ENCODE data around the gene NKD2. TPM values are rescaled to one million over a fixed set of nuclear protein-coding genes. Genes with fewer than 3 reads are reported as not detected.

The NKD2 gene
- total and polyA plus RNA-seq, 7 experiments from 2014 or later = 4.8 TPM; not detected in 6

GRCh38 chr5:1017056-1017455 is 8.5 kb downstream of the NKD2 start:
- H3K9me3 Mint-ChIP-seq = no peaks in the 10 kb centered on the region
- Histone ChIP-seq H3K9me3 (ENCODE audit: control insufficient read depth in 2 of 3, low read length in 3 of 3) (no peaks in the 10 kb centered on the region), H3K27ac (ENCODE audit: low read depth, low read length) (no peak overlapping the region), H3K4me3 (ENCODE audit: low read length) (no peak overlapping the region), H3K36me3 (ENCODE audit: control insufficient read depth in 2 of 3, insufficient read depth in 3 of 3, low read length in 3 of 3) (no peaks in the 10 kb centered on the region), H3K4me1 (ENCODE audit: control insufficient read depth in 2 of 2, insufficient read depth in 2 of 2, low read length in 2 of 2) (no peaks in the 10 kb centered on the region), H3K27me3 (ENCODE audit: control insufficient read depth in 2 of 2, insufficient read depth in 2 of 2, low read length in 2 of 2) (no peaks in the 10 kb centered on the region)
- no peak overlapping the region for H3K4me3 Mint-ChIP-seq
- POLR2A ChIA-PET = no interaction called here
- no peak for ATAC-seq
- no peak overlapping the region for H3K27ac Mint-ChIP-seq
- no peaks in the 10 kb centered on the region for H3K4me1 Mint-ChIP-seq
- peaks cover 0 to 1% (median 0%) of the 10 kb centered on the region in 5 donors for H3K27me3 Mint-ChIP-seq
- DNase-seq = no peak
- H3K36me3 Mint-ChIP-seq = no peaks in the 10 kb centered on the region
- intact Hi-C loops (cut with micrococcal nuclease) = no loop called here
- CTCF ChIA-PET = interaction anchor here (1.5 kb wide), 1 partner anchor 9 kb away, joined by 3 read pairs; the partner anchor contains the start of gene NKD2

DNA sequence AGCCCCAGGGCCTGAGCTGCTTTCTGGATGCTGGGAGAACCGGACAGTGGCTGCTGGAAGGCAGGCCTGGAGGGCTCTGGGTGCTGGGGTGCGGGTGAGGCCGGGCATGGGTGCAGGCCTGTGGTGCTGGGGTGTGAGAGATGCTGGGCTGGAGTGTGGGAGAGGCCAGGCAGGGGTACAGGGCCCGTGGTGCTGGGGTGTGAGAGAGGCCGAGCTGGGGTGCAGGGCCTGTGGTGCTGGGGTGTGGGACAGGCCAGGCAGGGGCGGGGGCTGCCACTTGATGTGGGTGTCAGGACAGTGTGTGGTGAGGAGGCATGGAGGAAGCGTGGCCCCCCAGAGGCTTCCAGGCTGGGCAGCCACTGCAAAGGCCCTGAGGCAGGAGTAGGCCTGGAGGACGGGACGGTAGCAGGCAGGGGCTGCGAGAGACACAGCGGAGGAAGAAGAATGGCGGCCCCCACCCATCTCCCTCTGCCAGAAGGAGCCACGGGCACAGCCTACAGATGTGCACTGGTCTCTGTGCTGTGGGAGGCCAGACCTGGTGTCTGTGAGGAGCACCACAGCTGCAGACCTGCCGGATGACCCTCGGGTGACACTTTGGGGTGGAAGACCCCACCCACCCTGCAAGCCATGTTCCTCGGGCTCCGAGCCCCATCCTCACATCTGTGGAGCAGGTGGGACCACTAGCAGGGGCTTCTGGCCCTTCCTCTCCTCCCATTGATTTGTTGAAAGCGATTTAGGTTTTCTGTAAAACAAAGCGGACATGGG is 9.3 kb downstream of the NKD2 start:
- DNase-seq = no peak
- Histone ChIP-seq H3K36me3 (ENCODE audit: control insufficient read depth in 2 of 3, insufficient read depth in 3 of 3, low read length in 3 of 3) (no peaks in the 10 kb centered on the region), H3K4me3 (ENCODE audit: low read length) (no peak overlapping the region), H3K9me3 (ENCODE audit: control insufficient read depth in 2 of 3, low read length in 3 of 3) (no peaks in the 10 kb centered on the region), H3K4me1 (ENCODE audit: control insufficient read depth in 2 of 2, insufficient read depth in 2 of 2, low read length in 2 of 2) (no peaks in the 10 kb centered on the region), H3K27me3 (ENCODE audit: control insufficient read depth in 2 of 2, insufficient read depth in 2 of 2, low read length in 2 of 2) (no peaks in the 10 kb centered on the region), H3K27ac (ENCODE audit: low read depth, low read length) (no peak overlapping the region)
- Mint-ChIP-seq H3K4me1 (no peaks in the 10 kb centered on the region), H3K4me3 (no peak overlapping the region), H3K9me3 (no peaks in the 10 kb centered on the region), H3K27ac (no peak overlapping the region), H3K27me3 (no peaks in the 10 kb centered on the region), H3K36me3 (no peaks in the 10 kb centered on the region)
- CTCF ChIA-PET = no interaction called here
- intact Hi-C loops (cut with micrococcal nuclease) = no loop called here
- POLR2A ChIA-PET = no interaction called here
- peak; percentile 17 for ATAC-seq

DNA sequence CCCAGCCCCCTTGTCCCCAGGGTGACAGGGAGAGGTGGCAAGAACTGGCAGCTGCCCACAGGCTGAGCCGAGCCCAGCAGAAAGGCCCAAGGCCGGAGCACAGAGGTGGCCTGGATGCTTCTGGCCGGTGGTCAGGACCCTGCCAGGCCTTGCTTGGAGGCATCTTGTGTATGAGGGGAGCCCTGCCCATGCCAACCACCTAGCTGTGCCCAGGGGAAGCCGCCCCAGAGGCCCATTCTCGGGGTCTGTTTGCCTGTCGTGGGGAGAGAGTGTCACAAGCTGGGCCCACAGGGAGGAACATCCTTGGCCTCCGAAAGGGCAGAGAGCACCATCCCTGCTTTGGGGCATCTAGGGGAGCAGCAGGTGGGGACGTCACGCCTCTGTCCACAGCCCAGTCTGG is 10.0 kb downstream of the NKD2 start:
- H3K4me1 Mint-ChIP-seq = no peaks in the 10 kb centered on the region
- no peak overlapping the region for H3K4me3 ChIP-seq (ENCODE audit: low read length)
- H3K36me3 Mint-ChIP-seq = no peaks in the 10 kb centered on the region
- no peaks in the 10 kb centered on the region for H3K27me3 ChIP-seq (ENCODE audit: control insufficient read depth in 2 of 2, insufficient read depth in 2 of 2, low read length in 2 of 2)
- H3K36me3 ChIP-seq (ENCODE audit: control insufficient read depth in 2 of 3, insufficient read depth in 3 of 3, low read length in 3 of 3) = no peaks in the 10 kb centered on the region
- H3K4me1 ChIP-seq (ENCODE audit: control insufficient read depth in 2 of 2, insufficient read depth in 2 of 2, low read length in 2 of 2) = no peaks in the 10 kb centered on the region
- intact Hi-C loops (cut with micrococcal nuclease) = no loop called here
- no peak for ATAC-seq
- DNase-seq = no peak
- ChIA-PET CTCF (no interaction called here), POLR2A (no interaction called here)
- no peaks in the 10 kb centered on the region for H3K27me3 Mint-ChIP-seq
- no peak overlapping the region for H3K27ac ChIP-seq (ENCODE audit: low read depth, low read length)
- no peaks in the 10 kb centered on the region for H3K9me3 Mint-ChIP-seq
- H3K9me3 ChIP-seq (ENCODE audit: control insufficient read depth in 2 of 3, low read length in 3 of 3) = no peaks in the 10 kb centered on the region
- H3K27ac Mint-ChIP-seq = no peak overlapping the region
- no peak overlapping the region for H3K4me3 Mint-ChIP-seq

DNA sequence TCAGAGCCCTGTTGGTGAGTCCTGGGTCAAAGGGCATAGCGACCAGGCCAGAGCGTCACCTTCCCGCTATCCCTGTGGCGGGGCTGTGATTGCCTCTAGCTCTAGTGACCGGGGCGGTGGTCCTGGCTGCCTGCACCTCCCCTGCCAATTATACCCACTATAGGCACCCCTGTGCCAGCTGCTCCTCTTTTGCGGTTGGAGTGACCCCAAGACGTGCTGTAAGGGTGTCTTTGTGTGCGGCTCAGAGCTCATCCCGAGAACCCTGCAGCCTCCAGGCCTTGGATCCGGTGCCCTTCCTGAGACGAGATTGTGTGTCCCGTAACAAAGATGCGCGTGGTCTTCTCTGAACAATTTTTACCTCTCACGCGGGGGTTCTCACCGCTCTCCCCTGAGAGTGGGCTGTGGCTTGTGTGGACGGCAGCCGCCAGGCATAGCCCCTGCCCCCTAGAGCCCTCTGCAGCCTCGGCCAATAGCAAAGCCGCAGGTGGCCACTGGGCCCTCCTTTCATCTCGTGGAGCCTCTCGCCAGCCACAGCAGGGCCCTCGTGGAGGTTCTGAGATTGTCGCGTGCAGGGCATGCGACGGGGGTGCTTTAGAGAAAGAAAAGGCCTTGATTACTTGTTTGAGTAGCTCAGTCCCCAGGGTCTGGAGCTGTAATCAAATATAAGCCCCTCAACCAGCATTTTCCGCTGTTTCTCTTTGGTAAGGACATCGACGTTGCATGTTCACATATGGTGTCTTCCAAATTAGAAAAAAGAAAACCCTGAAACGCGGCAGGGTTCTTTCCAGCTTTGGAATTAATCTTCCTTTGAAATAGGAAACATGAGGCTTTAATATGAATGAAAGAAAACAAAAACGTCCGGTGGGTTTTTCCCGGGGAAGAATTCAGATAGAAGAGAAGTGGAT is 10.7 kb downstream of the NKD2 start:
- DNase-seq = no peak
- no peaks in the 10 kb centered on the region for H3K36me3 ChIP-seq (ENCODE audit: control insufficient read depth in 2 of 3, insufficient read depth in 3 of 3, low read length in 3 of 3)
- Mint-ChIP-seq H3K4me3 (no peak overlapping the region), H3K27ac (no peak overlapping the region), H3K36me3 (no peaks in the 10 kb centered on the region), H3K4me1 (no peaks in the 10 kb centered on the region), H3K27me3 (no peaks in the 10 kb centered on the region), H3K9me3 (no peaks in the 10 kb centered on the region)
- CTCF ChIA-PET = no interaction called here
- intact Hi-C loops (cut with micrococcal nuclease) = no loop called here
- no peaks in the 10 kb centered on the region for H3K27me3 ChIP-seq (ENCODE audit: control insufficient read depth in 2 of 2, insufficient read depth in 2 of 2, low read length in 2 of 2)
- H3K4me1 ChIP-seq (ENCODE audit: control insufficient read depth in 2 of 2, insufficient read depth in 2 of 2, low read length in 2 of 2) = no peaks in the 10 kb centered on the region
- POLR2A ChIA-PET = interaction anchor here (0.5 kb wide), 1 partner anchor 268 kb away, joined by 6 read pairs; no protein-coding TSS in a partner anchor
- ATAC-seq = no peak
- no peaks in the 10 kb centered on the region for H3K9me3 ChIP-seq (ENCODE audit: control insufficient read depth in 2 of 3, low read length in 3 of 3)
- no peak overlapping the region for H3K4me3 ChIP-seq (ENCODE audit: low read length)
- H3K27ac ChIP-seq (ENCODE audit: low read depth, low read length) = no peak overlapping the region

DNA sequence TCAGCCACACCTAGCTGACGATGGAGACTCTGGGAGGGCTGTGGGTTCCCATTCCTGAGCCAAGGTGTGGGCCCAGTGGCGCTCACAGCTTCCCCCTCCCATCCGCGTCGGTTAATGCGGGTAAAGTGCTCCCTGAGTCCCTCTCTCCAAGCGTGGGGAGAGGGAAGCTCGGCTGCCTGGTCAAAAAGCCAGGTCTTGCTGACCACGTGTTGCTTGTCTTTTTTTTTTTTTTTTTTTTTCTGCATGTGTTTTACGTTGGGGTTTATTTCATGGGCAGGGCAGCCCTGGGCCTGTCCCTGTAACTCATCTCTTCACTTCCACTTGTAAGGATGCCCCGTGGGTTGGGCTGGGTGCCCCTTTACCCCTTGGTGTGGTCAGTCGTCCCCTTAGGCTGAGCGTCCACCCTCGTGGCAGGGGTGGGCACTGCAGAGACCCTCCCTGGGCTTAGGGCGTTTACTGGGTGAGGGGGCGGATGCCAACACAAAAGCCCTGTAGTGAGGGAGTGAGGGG is 11.9 kb downstream of the NKD2 start:
- ChIA-PET CTCF (no interaction called here), POLR2A (no interaction called here)
- Mint-ChIP-seq H3K27ac (peak overlapping the region in 1 of 9 donors; percentile 33), H3K4me3 (no peak overlapping the region), H3K27me3 (no peaks in the 10 kb centered on the region), H3K36me3 (no peaks in the 10 kb centered on the region), H3K9me3 (no peaks in the 10 kb centered on the region), H3K4me1 (no peaks in the 10 kb centered on the region)
- H3K27ac ChIP-seq (ENCODE audit: low read depth, low read length) = no peak overlapping the region
- H3K36me3 ChIP-seq (ENCODE audit: control insufficient read depth in 2 of 3, insufficient read depth in 3 of 3, low read length in 3 of 3) = no peaks in the 10 kb centered on the region
- no peaks in the 10 kb centered on the region for H3K27me3 ChIP-seq (ENCODE audit: control insufficient read depth in 2 of 2, insufficient read depth in 2 of 2, low read length in 2 of 2)
- no peaks in the 10 kb centered on the region for H3K9me3 ChIP-seq (ENCODE audit: control insufficient read depth in 2 of 3, low read length in 3 of 3)
- ATAC-seq (no peak), DNase-seq (no peak)
- H3K4me3 ChIP-seq (ENCODE audit: low read length) = no peak overlapping the region
- intact Hi-C loops (cut with micrococcal nuclease) = no loop called here
- H3K4me1 ChIP-seq (ENCODE audit: control insufficient read depth in 2 of 2, insufficient read depth in 2 of 2, low read length in 2 of 2) = no peaks in the 10 kb centered on the region

- no peaks in the 10 kb centered on the region for H3K9me3 ChIP-seq (ENCODE audit: control insufficient read depth in 2 of 3, low read length in 3 of 3)
- Mint-ChIP-seq H3K27ac (no peak overlapping the region), H3K36me3 (no peaks in the 10 kb centered on the region), H3K4me3 (no peak overlapping the region), H3K4me1 (no peaks in the 10 kb centered on the region), H3K9me3 (no peaks in the 10 kb centered on the region), H3K27me3 (no peaks in the 10 kb centered on the region)
- no peaks in the 10 kb centered on the region for H3K36me3 ChIP-seq (ENCODE audit: control insufficient read depth in 2 of 3, insufficient read depth in 3 of 3, low read length in 3 of 3)
- H3K27me3 ChIP-seq (ENCODE audit: control insufficient read depth in 2 of 2, insufficient read depth in 2 of 2, low read length in 2 of 2) = no peaks in the 10 kb centered on the region
- POLR2A ChIA-PET = no interaction called here
- H3K4me1 ChIP-seq (ENCODE audit: control insufficient read depth in 2 of 2, insufficient read depth in 2 of 2, low read length in 2 of 2) = no peaks in the 10 kb centered on the region
- H3K27ac ChIP-seq (ENCODE audit: low read depth, low read length) = no peak overlapping the region
- ATAC-seq (no peak), DNase-seq (no peak)
- CTCF ChIA-PET = no interaction called here
- H3K4me3 ChIP-seq (ENCODE audit: low read length) = no peak overlapping the region
- intact Hi-C loops (cut with micrococcal nuclease) = no loop called here
Measured at GRCh38 chr5:1021136-1021968, 12.8 kb downstream of the NKD2 start.

Measured in naive thymus-derived CD4-positive, alpha-beta T cell (primary cell).